ENCODE measurements around the gene OAS3.
"Not testable (repeated sequence)": the region's sequence is repeated elsewhere in the genome, so short reads cannot be mapped to it uniquely, and the experiment has no call there.

OAS3 gene

GRCh38 chr12:112924986-112925385 lies 13.3 kb upstream of the OAS3 start:
- DNase-seq (ENCODE audit: low read depth, low spot score): no peak

GRCh38 chr12:112926416-112927033 lies 11.7 kb upstream of the OAS3 start:
- not testable (repeated sequence) for DNase-seq (ENCODE audit: low read depth, low spot score)

- DNase-seq (ENCODE audit: low read depth, low spot score): no peak
These were observed 10.8 kb upstream of the OAS3 start for GRCh38 chr12:112927475-112927874.

- DNase-seq (ENCODE audit: low read depth, low spot score): no peak
These were observed 10.3 kb upstream of the OAS3 start for GRCh38 chr12:112927925-112928324.

- no peak for DNase-seq (ENCODE audit: low read depth, low spot score)
These were observed 9.3 kb upstream of the OAS3 start for GRCh38 chr12:112928978-112929377.

- DNase-seq (ENCODE audit: low read depth, low spot score): no peak
These were observed 8.6 kb upstream of the OAS3 start for GRCh38 chr12:112929715-112930114.

GRCh38 chr12:112930350-112930749 lies 7.9 kb upstream of the OAS3 start:
- no peak for DNase-seq (ENCODE audit: low read depth, low spot score)

GRCh38 chr12:112932485-112933128 lies 5.7 kb upstream of the OAS3 start:
- no peak for DNase-seq (ENCODE audit: low read depth, low spot score)

- DNase-seq (ENCODE audit: low read depth, low spot score): no peak
These were observed 5.2 kb upstream of the OAS3 start for GRCh38 chr12:112933129-112933505.

GRCh38 chr12:112936264-112936663 lies 2.0 kb upstream of the OAS3 start:
- no peak for DNase-seq (ENCODE audit: low read depth, low spot score)

- DNase-seq (ENCODE audit: low read depth, low spot score): no peak
These were observed 1.3 kb upstream of the OAS3 start for GRCh38 chr12:112936927-112937326.

- no peak for DNase-seq (ENCODE audit: low read depth, low spot score)
These were observed 477 bp downstream of the OAS3 start for GRCh38 chr12:112938751-112939150.

- no peak for DNase-seq (ENCODE audit: low read depth, low spot score)
These were observed 1.6 kb downstream of the OAS3 start for GRCh38 chr12:112939761-112940381.

- no peak for DNase-seq (ENCODE audit: low read depth, low spot score)
These were observed 3.5 kb downstream of the OAS3 start for GRCh38 chr12:112941528-112942335.

GRCh38 chr12:112942572-112942971 lies 4.3 kb downstream of the OAS3 start:
- no peak for DNase-seq (ENCODE audit: low read depth, low spot score)

GRCh38 chr12:112944024-112944690 lies 5.9 kb downstream of the OAS3 start:
- no peak for DNase-seq (ENCODE audit: low read depth, low spot score)

- DNase-seq (ENCODE audit: low read depth, low spot score): no peak
These were observed 7.2 kb downstream of the OAS3 start for GRCh38 chr12:112945515-112945914.

GRCh38 chr12:112946236-112947000 lies 8.1 kb downstream of the OAS3 start:
- DNase-seq (ENCODE audit: low read depth, low spot score): no peak

GRCh38 chr12:112947314-112947713 lies 9.0 kb downstream of the OAS3 start:
- no peak for DNase-seq (ENCODE audit: low read depth, low spot score)

- DNase-seq (ENCODE audit: low read depth, low spot score): no peak
These were observed 9.5 kb downstream of the OAS3 start for GRCh38 chr12:112947761-112948160.

- no peak for DNase-seq (ENCODE audit: low read depth, low spot score)
These were observed 10.5 kb downstream of the OAS3 start for GRCh38 chr12:112948806-112949205.
